ENCODE data around the gene RNGTT.
A peak's percentile ranks its signal among the peaks of the same experiment; 100 is the strongest.
"Not testable (repeated sequence)": the region's sequence is repeated elsewhere in the genome, so short reads cannot be mapped to it uniquely, and the experiment has no call there.

RNGTT gene

GRCh38 chr6:88972504-88973423 is 9.3 kb upstream of the RNGTT start:
- DNase-seq (ENCODE audit: low spot score) = no peak
- no peak for FAIRE-seq

DNA sequence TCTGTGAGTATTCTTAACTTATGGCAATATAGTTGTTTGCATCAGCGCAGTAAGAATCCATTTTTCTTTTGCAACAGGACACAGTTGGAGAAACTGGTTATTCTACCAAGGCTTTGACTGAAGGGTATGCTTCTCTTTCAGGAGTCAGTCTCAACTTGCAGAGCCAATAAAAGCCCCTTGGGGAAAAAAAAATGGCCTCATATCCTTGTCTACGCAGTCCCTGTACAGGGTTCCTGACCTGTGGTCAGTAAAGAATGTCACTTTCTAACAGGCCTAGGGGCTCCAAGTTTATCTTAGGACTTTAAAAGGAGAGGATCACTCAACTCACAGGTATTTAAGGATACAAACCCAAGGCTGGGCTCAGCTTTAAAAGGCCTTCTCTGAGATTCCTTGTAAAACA is 6.9 kb upstream of the RNGTT start:
- FAIRE-seq = no peak
- no peak for DNase-seq (ENCODE audit: low spot score)

GRCh38 chr6:88969255-88969654 is 5.8 kb upstream of the RNGTT start:
- not testable (repeated sequence) for FAIRE-seq; DNase-seq (ENCODE audit: low spot score)

DNA sequence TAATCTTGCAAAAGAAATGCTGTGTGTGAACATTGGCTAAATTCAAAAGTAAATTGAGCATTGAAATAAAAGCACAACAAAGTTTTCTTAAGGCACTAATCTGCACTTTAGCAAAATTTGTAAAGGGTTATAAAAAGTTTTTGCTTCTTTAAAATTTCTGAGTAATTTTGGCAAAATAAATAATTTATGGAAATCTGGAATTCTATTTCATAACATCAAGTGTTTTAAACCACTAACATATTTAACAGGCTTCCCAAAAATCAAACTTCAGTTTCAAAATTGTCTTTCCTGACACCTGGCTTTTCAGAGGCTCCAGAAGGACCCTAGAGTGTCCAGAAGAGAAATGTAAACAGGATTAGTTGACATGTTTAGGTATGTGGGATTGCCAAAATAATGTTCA is 4.5 kb upstream of the RNGTT start:
- DNase-seq (ENCODE audit: low spot score) (no peak), FAIRE-seq (no peak)

GRCh38 chr6:88965691-88966090 is 2.3 kb upstream of the RNGTT start:
- FAIRE-seq (no peak), DNase-seq (ENCODE audit: low spot score) (no peak)

- no peak for FAIRE-seq
- DNase-seq (ENCODE audit: low spot score) = no peak
Measured at GRCh38 chr6:88964509-88964908, 1.1 kb upstream of the RNGTT start.

GRCh38 chr6:88958842-88959241 is 4.6 kb downstream of the RNGTT start:
- no peak for FAIRE-seq
- DNase-seq (ENCODE audit: low spot score) = no peak

DNA sequence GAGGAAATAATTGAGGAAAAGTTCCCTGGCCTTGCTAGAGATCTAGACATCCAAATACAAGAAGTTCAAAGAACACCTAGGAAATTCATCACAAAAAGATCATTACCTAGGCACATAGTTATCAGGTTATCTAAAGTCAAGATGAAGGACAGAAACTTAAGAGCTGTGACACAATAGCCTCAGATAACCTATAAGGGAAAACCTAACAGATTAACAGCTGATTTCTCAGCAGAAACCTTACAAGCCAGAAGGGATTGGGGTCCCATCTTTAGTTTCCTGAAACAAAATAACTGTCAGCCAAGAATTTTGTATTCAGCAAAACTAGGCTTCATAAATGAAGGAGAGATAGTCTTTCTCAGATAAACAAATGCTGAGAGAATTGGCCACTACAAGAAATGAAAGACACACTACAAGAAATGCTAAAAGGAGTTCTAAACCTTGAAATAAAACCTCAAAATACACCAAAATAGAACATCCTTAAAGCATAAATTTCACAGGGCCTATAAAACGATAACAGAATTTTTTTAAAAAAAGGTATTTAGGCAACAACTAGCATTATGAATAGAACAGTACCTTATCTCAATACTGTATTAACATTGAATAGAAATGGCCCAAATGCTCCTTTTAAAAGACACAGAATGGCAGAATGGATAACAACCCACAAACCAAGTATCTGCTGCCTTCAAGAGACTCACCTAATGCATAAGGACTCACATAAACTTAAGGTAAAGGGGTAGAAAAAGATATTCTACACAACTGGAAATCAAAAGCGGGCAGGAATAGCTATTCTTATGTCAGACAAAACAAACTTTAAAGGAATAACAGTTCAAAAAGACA is 9.7 kb downstream of the RNGTT start:
- FAIRE-seq = no peak
- DNase-seq (ENCODE audit: low spot score) = no peak

- no peak for FAIRE-seq
- no peak for DNase-seq (ENCODE audit: low spot score)
Measured at GRCh38 chr6:88952065-88952704, 11.2 kb downstream of the RNGTT start.

- FAIRE-seq = no peak
Measured at GRCh38 chr6:88945415-88946008, 17.9 kb downstream of the RNGTT start.

GRCh38 chr6:88933521-88933920 is 29.9 kb downstream of the RNGTT start:
- FAIRE-seq = no peak
- DNase-seq (ENCODE audit: low spot score) = no peak

More at GRCh38 chr6:88945415-88946008, 17.9 kb downstream of the RNGTT start:
- DNase-seq (ENCODE audit: low spot score) = no peak

DNA sequence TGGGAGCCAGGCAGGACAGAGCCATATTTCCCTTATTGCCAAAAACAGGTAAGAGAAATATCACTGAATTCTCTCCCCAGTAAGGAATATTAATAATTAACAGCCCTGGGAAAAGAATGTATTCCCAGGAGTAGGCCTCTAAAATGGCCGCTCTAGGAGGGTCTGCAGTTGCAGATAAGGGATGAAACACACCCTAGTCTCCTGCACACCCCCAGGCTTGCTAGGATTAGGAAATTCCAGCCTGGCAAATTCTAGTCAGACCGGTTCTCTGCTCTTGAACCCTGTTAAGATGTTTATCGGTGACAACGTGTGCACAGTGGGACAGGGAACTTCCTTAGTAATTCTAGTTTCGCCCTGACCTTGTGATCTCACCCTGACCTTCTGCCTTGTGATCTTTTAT is 31.4 kb downstream of the RNGTT start:
- DNase-seq (ENCODE audit: low spot score); FAIRE-seq: not testable (repeated sequence)

DNA sequence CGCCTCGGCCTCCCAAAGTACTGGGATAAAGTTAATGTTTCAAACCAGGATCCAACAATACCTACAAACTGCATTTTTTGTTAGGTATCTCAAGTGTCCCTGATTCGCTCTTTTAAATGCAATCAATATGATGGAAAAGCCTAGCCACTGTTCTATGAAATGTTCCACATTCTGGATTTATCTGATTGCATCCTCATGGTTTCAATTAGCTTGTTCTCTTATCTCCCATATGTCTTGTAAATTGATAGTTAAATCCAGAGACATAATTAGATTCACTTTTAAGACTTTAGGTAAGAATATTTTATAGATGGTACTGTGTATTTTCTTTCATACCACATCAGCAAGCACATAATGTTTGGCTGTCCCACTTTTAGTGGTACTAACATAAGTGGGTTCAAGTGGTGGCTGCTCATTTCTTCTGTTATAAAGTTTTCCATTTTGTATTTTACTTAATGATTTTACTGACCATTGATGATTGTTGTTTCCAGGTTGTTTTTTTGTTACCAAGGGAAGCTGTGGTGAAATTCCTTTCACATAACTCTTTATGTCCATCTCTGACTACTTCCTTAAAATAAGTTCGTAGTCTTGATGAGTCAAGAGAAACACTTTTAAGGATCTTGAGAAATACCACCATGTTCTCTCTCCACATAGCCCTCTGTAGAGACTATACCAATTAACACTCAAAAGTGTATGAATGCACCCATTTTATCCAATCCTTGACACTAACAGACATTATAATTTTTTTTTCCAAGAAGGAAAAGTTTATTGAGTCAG is 40.5 kb downstream of the RNGTT start:
- DNase-seq (ENCODE audit: low spot score) (no peak), FAIRE-seq (no peak)

DNA sequence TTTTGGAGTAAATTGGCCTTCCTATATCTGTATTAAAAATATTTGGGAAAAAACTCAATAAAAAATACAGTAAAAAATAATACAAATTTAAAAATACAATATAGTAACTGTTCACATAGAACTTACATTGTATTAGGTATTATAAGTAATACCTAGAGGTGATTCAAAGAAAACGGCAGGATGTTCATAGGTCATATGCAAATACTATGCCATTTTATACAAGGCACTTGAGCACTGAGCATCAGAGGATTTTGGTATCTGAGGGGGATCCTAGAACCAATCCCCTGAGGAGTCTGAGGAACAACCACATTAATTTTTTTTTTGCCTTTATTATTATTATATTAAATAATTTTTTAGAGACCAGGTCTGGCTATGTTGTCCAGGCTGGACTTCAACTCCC is 41.7 kb downstream of the RNGTT start:
- DNase-seq (ENCODE audit: low spot score) = no peak
- FAIRE-seq = no peak

DNA sequence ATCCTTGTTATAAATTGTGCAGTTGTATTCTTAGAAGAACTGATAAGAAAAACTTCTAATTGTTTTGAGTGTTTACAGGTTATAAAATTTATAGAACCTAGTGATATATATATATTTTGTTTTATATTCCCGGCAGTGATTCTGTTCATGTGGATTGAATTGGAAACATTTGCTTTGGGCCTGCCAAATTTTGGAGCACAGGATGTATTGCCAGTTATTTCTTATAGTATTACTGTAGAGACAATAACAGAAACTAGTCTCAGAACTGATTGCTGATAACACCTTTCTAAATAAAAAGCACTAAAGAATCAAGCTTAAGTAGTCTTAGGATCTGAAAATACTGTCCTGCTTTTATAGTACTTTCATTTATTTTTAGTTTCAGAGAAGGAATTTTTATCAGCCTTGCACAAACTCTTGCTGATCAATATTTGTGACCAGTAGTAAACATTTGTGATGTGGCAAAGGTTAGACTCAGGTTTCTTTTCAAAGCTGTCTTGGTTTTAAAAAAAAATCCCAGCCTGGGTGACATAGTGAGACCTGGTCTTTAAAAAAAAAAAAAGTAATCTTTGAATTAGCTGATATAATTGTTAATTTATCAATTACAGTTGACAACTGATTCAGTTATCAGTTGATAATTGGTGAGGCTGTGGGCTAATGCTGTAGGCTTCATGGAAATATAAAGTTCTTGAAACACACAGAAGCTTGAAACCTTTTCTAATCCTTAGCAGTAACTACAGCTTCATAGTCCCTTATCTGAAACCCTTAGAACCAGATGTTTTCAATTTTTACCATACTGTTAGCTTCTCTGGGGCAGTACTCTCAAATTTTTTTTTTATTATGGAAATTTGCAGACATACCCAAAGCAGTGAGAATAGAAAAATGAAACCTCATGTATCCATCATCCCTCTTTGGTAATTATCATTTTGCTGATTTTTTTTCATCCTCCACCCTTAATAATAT is 42.4 kb downstream of the RNGTT start:
- FAIRE-seq (no peak), DNase-seq (ENCODE audit: low spot score) (no peak)

DNA sequence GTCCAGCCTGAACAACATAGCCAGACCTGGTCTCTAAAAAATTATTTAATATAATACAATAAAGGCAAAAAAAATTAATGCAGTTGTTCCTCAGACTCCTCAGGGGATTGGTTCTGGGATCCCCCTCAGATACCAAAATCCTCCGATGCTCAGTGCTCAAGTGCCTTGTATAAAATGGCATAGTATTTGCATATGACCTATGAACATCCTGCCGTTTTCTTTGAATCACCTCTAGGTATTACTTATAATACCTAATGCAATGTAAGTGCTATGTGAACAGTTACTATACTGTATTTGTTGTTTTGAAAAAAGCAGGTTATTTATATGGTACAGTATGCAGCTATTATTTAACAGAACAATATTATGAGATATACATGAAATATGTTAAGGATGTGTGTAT is 43.3 kb downstream of the RNGTT start:
- FAIRE-seq = no peak
- no peak for DNase-seq (ENCODE audit: low spot score)

DNA sequence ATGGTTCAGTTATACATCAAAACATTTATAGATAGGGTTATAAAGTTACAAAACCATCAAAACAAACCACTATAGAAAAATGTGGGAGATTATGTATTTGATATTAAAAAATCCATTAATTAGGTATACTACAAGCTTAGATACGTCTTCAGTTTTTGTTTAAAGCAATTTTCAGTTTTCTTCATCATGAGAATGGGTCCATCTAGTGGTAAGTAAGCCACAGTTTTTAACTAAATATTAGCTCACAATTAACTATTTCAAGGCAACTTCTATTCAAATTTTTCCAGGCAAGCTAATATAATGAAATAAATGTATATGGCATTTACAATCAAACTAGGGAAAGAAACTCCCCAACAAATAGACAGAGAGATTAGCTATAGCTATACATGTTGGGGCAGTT is 44.4 kb downstream of the RNGTT start:
- peak; percentile 51 for FAIRE-seq
- DNase-seq (ENCODE audit: low spot score) = no peak

DNA sequence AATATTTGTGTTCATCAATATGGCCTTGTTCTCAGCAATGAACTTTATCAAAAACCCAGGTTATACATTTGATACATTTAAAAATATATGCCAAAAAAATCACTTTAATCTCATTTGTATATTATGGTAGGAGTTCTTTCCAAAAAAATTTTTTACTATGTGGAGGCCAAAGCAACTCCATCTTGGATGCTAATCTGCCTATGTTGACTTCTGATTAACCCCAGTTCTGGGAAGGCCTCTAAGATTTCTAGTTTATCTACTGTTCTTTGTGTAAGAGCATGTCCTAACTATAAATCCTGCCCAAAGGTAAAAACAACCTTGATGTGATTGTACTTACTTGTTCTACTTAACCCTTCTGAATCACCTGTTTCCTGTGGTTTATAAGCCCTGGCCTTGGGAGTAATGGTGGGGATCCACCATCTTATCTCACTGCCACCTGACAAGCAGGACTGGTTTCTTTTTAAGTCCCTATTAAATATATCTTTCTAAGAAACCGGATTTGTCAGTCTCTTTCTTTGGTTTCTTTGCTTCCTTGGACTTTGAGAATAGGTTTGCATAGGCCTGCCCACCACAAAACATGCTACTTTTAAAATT is 46.7 kb downstream of the RNGTT start:
- no peak for FAIRE-seq
- no peak for DNase-seq (ENCODE audit: low spot score)
